ENCODE results near the gene MYH2.
"Not testable (repeated sequence)": the region's sequence is repeated elsewhere in the genome, so short reads cannot be mapped to it uniquely, and the experiment has no call there.

Gene MYH2

DNA sequence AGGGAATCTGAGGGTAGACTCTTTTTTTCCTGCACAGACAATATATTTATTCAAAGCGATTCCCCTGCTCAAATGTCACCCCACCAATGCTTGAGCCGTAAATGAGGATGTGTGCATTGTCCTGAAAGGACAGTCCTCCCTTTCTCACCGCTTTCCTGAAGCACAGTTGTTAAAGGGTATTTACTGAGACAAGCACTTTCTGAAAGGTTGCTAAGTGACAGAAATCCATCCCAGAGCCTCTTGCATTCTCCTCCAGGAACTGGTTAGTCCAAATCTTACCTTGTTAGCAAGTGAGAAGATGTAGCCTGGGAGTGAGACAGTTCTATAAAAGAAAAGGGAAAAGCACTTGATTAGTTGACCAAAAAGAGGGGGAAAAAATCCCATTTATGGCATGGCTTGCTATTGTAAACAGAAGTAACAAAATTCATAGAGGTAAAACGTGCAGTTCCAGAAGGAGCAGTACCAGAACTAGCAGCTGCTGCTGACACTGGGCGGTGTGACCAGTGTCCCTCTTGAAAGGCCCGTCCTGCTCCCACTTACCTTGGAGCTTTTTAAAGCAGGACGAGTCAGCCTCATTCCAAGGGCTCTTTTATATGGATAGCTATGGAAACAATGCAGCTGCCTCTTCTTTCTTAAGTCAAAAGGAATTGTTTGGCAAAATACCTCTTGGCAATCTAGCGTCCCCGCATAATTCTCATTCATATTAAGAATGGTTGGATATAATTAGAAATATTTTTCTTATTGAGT lies at the start of gene MYH2:
Gene MYH2 (minus strand): TSS at position 563 of the 747 bp plus-strand sequence. CDS start 1,738 bp downstream, outside the sequence.
- no peak for DNase-seq (ENCODE audit: low spot score)

DNA sequence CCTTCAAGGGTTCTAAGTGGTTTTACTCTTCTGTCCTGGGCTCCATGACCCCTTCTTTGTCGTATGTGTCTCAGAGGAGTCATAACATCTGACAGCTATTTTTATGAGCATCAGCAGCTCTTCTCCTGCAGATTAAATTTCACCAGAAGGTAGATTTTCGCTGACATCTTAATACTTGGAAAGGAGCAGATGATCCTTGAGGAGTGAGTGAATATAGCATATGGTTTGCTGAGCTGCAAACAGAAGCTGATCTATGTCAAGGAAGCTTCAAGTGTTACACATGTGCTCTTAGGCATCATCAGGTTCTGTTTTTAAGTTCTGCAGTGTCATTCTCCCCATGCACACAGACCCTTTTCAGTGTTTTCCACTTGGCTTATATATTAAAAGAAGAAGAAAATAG lies 49.2 kb upstream of the MYH2 start:
- DNase-seq (ENCODE audit: low spot score) = no peak

- no peak for DNase-seq (ENCODE audit: low spot score)
These were observed 40.2 kb upstream of the MYH2 start for GRCh38 chr17:10589553-10590145.

DNA sequence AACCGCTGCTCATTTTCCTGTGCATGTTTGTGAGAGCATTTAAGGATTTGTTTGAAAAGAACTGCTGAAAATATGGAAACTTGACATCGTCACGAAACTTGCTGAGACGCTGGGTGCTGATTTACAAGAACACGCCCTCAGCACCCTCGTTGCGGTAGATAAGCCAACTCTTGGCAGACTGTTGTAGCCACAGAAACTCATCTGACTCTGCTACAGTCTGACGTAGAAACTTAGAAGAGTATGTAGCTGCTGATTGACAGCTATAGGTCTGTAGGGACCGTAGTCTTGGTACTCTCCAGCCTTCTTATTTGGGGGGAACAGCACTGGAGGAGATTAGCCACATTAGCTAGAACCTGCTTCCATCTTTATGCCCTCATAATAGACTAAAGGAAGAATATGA lies 36.1 kb upstream of the MYH2 start:
- DNase-seq (ENCODE audit: low spot score) = no peak

GRCh38 chr17:10583834-10584233 lies 34.4 kb upstream of the MYH2 start:
- no peak for DNase-seq (ENCODE audit: low spot score)

DNA sequence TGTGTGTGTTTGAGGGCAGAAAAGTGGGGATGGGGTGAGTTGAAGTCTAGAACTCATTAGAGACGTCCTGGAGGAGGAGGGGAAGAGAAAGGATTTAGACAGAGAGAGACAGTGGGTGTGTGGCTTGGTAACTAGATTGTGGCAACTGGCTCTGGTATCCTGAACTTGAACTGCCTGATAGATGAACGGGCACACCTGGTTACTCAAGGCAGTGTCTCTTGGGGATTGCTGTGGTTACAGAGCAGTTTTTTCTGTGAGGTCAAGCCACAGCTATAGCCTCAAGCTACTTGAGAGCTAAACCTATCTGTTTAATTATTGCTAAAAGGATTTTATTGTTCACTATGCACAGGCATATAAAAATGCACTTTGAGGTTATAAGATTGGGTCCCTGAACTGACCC lies 29.8 kb upstream of the MYH2 start:
- DNase-seq (ENCODE audit: low spot score) = no peak

- DNase-seq (ENCODE audit: low spot score) = no peak
These were observed 24.9 kb upstream of the MYH2 start for GRCh38 chr17:10574324-10574723.

DNA sequence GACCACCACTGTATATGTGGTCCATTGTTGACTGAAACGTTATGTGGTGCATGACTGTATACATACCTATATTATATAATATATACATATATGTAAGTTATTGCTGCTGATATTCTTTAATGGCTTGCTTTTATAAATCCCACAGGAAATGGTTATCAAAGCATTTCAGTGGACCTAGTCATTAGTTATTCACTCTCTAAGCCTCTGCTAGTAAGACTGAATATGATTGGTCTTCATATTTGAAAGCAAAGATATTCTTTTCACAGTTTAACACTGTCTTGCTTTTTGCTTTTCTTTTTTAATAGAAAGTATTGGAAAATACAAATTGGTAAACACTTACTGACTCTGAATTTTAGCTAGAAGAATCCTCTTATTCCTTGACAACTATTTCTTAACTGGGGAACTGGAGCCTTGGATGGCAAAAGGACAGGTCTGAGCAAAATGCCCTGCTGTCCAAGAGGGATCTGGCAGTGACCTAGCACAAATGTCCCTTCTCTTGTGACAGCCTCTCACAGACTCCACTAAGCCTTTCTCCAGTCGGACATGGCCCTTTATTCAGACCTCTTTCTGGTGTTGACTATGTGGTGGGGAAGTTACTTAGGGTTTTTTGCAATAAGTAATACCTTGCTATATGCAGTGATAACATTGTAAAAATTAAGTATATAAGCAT lies 14.7 kb upstream of the MYH2 start:
- no peak for DNase-seq (ENCODE audit: low spot score)

- no peak for DNase-seq (ENCODE audit: low spot score)
These were observed 8.6 kb upstream of the MYH2 start for GRCh38 chr17:10558049-10558448.

- DNase-seq (ENCODE audit: low spot score) = no peak
These were observed 8.0 kb upstream of the MYH2 start for GRCh38 chr17:10557422-10557821.

- no peak for DNase-seq (ENCODE audit: low spot score)
These were observed 7.0 kb upstream of the MYH2 start for GRCh38 chr17:10556301-10557005.

GRCh38 chr17:10550014-10550413 lies 556 bp upstream of the MYH2 start:
- DNase-seq (ENCODE audit: low spot score) = no peak

GRCh38 chr17:10547351-10547750 lies 2.1 kb downstream of the MYH2 start:
- no peak for DNase-seq (ENCODE audit: low spot score)

DNA sequence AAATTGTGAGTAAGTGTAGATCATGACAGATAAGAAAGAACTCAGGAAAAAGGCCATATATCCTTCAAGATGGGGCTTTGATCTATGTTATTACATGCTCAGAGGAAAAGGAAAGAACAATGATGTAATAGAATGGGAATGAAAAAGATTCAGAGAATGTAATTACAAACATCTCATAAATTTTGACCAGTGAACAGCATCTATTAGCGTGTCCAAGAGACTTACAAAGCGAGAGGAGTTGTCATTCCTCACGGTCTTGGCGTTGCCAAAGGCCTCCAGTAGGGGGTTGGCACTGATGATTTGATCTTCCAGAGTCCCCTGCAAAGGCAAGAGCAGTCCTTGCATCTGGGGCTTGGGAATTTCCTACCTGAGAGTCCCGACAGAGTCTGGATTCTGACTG lies 6.0 kb downstream of the MYH2 start:
- DNase-seq (ENCODE audit: low spot score) = not testable (repeated sequence)

GRCh38 chr17:10541179-10541578 lies 8.3 kb downstream of the MYH2 start:
- not testable (repeated sequence) for DNase-seq (ENCODE audit: low spot score)

DNA sequence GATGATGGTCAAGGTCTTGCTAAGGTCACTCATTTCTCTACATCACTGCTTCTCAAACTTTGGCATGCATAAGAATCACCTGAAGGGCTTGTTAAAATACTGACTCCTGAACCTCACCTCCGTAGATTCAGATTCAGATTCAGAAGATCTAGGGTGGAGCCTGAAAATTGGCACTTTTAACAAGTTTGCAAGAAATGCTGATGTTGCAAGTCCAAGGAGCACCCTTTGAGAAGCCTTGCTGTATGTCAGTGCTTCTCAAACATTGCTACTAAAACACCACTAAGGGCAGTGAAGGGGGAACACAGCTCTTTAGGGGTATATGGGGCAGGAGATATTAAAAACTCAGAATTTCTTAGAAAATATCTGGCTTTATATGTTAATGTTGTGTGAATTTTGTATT lies 17.4 kb downstream of the MYH2 start:
- DNase-seq (ENCODE audit: low spot score) = no peak

- DNase-seq (ENCODE audit: low spot score) = no peak
These were observed 22.0 kb downstream of the MYH2 start for GRCh38 chr17:10527419-10527818.

DNA sequence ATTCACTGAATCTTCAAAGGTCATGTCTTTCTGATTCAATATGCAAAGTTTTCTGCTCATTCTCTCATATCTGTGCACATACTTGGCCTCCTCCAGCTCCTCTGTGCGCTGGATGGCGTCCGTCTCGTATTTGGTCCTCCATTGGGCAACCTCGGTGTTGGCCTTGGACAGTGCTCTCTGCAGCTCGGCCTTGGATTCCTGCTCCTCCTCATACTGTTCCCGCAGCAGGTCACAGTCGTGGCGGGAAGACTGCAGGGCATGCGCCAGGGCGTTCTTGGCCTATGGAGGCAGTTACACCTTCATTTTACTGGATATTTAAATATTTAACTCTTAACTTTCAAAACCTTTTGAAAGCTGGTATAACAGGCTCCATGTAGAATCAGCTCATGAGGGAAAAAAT lies 22.9 kb downstream of the MYH2 start:
- DNase-seq (ENCODE audit: low spot score) = no peak

DNA sequence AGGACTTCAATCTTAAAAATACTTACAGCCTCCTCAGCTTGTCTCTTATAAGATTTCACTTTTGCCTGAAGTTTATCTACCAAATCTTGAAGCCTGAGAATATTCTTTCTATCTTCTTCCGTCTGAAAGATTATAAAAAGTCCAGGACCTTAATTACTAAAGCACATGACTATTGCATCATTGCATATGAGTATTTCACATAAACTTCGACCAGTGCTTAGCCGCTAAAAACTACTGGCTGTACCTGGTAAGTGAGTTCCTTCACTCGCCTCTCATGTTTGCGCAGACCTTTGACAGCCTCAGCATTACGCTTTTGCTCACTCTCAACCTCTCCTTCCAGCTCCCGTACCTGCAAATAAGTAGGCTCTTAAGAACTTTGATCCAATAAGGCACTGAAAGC lies 26.4 kb downstream of the MYH2 start:
- DNase-seq (ENCODE audit: low spot score) = no peak

- DNase-seq (ENCODE audit: low spot score) = no peak
These were observed 27.5 kb downstream of the MYH2 start for GRCh38 chr17:10521949-10522348.

DNA sequence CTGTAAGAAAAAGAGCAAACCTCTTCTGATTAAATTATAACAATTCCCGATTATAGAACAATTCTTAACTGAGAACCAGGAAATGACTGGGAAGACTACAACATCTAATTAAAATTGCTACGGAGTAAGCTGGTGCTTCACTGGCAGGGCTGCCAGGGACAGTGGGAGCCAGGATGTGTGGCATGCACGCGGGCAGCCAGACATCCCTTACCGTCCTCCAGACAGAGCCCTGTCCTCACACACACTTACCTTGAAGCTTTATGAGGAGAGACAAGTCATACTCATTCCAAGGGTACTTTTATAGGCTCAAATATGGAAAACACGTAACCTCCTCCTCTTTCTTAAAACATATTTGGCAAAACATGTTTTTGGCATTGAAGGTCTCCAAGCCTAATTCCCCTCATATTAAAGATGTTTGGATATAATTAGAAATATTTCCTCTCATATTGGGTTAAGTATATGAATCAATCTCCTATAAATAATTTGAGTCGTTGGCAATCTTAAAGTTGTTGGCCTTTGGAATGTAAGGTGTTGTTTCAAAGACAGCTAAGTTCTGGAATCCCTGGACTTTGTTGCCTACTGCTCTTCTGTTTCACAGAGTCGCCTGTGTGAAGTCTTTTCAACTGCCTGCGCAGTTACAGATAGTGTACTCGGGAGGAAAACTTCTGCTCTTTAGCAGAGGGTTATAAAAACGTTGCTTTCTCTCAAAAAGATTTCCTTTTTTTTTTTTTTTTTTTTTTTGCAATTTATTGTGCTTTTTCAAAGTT lies 31.0 kb downstream of the MYH2 start, which contains the start of gene MYH1:
Gene MYH1 (minus strand): TSS at position 272 of the 767 bp plus-strand sequence. CDS start 1,900 bp downstream, outside the sequence.
- DNase-seq (ENCODE audit: low spot score) = no peak

- DNase-seq (ENCODE audit: low spot score) = no peak
These were observed 32.8 kb downstream of the MYH2 start for GRCh38 chr17:10516638-10517037.
